Globus pallidus (tissue), 1 donor: ENCODE results near the gene NABP1.

Experiments used
- DNase-seq: peaks from one replicate; pipeline ENCODE4 v3.0.0-alpha.2; 2015; ENCODE audit warnings: low spot score

Gene NABP1

GRCh38 chr2:191710411-191710900 is 32.5 kb downstream of the NABP1 start:
- DNase-seq: no peak

DNA sequence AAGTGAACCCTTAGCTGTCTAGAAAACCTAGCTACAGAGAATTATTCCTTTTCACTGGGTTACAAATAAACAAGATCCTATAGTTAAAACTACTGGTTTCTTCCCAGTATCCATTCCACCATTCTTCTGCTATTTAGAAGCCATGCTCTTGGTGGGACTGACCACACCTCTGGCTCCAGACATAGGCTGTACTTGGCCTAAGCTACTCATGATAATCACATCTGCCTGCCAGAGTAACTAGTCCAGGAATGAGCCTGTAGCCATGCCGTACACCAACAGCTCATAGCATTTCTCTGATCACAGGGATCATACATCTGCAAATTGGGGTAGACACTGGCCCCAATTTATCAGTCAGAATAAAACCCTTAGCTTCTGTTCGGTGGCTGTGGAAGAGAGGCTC is 33.7 kb downstream of the NABP1 start:
- DNase-seq: no peak

DNA sequence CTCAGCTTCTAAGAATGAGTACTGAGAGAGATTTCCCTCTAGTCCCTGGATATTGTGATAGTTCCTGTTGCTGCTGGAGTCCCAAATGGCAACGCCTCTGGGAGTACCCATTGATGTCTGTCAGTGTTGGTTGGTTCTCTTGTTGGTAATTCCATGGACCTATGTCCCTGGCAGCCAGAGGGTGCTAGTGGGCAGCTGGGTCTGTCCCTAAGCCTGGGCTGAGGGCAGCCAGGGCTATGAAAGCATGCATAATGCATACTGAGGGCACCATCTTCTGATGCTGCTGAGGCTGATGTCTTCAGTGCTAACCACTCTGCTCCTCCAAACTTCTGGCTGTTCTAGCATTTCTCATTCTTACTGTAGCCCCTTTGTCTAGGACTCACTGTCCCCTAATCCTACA is 35.9 kb downstream of the NABP1 start:
- DNase-seq: no peak

DNA sequence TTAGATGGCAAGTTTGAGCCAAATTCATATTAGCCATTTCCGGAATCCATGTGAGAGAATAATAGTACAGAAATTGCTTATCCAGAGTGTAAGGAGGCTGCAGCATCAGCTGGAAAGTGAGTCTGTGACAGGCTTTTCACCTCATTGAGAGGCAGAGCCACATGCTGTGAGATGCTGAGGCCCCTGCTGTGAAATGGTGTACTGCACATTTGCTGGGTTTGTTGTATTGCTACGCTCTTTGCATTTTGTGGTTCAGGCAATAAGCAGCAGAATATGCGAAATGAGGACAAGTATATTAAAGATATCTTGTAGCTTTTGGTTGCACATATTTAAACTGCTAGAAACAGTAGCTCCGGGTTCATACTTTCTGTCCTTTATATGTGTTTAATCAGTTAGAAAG is 37.0 kb downstream of the NABP1 start:
- no peak for DNase-seq

GRCh38 chr2:191715471-191715870 is 37.5 kb downstream of the NABP1 start:
- DNase-seq: no peak

GRCh38 chr2:191719261-191719660 is 41.3 kb downstream of the NABP1 start:
- no peak for DNase-seq

DNA sequence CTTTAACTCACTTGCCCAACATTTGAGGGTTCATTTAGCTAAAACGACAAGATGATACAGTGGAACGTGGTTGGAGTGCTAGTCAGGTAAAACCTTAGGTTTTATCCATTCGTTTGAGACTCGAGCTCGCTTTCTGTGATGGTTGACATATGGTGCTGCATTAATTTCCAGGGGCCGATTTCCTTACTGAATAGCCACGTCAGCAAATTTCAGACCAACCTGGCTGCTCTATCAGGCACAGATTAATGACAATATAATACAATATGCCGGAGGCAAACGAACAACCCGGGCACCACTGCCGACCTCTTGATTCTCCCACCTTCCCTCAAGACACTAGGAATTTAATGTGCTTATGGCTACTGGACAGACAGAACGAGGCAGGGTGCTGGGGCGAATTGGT is 42.0 kb downstream of the NABP1 start:
- no peak for DNase-seq

DNA sequence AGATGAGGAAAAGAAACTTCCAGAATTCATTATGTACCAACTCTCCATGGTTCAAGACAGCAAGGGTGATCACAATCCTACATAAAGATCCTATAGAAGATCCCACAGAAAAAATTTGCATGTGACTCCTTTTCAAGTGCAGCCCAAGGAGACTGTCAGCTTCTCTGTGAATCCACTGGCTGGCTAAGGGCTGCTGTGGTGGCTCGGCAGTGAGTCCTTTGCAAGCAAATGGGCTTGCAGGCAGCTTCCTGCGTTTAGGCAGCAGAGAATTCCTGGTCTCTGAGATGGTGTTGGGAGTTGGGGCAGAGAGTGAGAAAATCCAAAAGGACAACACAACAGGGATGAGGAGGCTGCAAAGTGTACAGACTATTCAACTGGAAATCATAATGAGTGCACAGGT is 43.4 kb downstream of the NABP1 start:
- DNase-seq: no peak

DNA sequence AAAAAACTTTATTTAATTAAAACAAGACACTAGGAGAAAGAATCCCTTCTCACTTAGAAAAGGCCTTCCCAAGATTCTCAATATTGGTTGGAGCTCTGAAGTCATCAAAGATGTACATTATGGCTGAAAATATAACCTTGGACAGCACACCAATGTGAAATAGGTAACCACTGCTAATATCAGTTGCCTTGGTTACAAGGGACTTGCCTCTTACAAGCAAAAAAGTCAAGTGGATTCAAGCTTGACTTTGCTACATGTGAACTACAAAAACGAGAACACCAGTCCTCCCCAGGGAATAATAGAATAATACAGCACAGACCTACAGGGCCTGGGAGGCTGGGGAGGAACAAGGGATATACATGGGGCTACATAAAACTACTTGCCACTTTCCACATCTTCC is 46.1 kb downstream of the NABP1 start:
- DNase-seq: no peak

DNA sequence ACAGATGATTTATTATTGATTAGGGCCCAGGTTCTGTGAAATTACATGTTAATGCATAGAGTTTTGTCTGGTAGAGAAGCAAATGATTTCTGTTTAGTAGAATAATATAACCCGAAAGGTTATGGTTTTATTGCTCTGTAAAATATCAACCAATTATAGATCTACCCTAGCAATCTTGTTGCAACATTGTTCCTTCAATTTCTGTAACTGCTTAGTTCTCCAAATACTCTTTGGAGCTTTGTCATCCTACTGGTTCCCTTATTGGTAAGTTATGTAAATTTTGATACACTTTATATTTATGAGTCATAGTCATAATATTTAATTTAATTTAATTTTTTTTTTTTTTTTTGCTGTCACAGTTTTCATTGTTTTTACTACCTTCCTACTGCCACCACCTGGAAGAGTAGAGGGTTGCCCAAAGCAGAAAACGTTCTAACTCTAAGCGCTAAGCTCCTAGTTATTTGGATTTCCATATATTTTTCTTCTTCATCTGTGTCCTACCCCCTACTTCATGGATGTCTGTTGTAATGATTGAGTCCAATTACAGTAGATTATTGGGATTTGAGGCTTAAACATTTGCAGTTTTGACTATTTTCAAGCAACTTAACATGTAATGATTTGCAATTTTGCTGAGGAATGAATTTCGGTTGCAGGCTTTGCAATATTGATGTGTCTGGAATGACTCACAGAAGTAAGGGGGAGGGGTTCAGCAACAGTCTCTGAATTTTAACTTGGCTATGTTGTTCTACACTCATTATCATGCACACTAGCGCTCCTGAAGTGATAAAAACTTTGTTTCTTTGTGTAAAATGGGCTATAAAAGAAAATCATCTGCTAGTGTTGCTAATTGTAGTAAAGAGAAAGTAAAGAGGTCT is 51.1 kb downstream of the NABP1 start:
- no peak for DNase-seq

DNA sequence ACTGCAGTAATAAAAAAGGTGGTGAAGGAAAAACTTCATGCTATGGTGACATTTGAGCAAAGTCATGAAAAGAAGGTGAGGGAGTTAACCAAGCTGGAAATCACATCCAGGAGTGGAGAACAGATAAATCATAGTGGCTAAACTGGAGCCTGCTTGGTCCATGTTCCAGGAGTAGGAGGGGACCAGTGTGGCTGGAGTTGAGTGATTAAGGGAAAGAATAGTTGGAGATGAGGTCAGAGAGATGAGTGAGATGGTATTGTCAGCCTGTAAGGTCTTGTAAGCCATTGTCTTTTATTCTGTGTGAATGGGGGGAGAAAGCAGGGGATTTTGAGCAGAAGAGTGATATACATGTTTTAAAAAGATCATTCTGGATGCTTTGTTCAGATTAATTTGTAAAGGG is 52.3 kb downstream of the NABP1 start:
- no peak for DNase-seq
